ENCODE results near the gene SGPL1.

DNA sequence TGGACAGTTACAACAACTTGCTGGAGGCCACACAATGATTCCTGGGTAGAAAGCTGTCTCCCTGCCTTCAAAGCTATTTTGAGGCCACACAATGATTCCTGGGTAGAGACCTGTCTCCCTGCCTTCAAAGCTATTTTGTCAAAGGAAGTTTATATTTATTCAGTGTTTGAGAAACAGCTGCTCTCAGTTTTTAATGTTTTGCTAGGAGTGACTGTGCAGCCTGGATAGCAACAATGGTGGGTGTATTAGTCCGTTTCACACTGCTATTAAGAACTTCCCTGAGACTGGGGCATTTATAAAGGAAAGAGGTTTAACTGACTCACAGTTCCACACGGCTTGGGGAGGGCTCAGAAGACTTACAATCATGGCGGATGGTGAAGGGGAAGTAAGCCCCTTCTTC, 3.9 kb upstream of the SGPL1 start:
- TF ChIP-seq, protein P1, sequence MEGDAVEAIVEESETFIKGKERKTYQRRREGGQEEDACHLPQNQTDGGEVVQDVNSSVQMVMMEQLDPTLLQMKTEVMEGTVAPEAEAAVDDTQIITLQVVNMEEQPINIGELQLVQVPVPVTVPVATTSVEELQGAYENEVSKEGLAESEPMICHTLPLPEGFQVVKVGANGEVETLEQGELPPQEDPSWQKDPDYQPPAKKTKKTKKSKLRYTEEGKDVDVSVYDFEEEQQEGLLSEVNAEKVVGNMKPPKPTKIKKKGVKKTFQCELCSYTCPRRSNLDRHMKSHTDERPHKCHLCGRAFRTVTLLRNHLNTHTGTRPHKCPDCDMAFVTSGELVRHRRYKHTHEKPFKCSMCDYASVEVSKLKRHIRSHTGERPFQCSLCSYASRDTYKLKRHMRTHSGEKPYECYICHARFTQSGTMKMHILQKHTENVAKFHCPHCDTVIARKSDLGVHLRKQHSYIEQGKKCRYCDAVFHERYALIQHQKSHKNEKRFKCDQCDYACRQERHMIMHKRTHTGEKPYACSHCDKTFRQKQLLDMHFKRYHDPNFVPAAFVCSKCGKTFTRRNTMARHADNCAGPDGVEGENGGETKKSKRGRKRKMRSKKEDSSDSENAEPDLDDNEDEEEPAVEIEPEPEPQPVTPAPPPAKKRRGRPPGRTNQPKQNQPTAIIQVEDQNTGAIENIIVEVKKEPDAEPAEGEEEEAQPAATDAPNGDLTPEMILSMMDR (IDR thresholded peaks at IDR 0.05), result no peak
- no peak for TF ChIP-seq POLR2A (IDR thresholded peaks at IDR 0.05)
